ENCODE results near the gene SLC15A3. TPM values are rescaled to one million over a fixed set of nuclear protein-coding genes. Genes with fewer than 3 reads are reported as not detected.

The SLC15A3 gene
- total RNA-seq, 4 donors from 2014 or later: 5.9 to 44.5 (median 28.7) TPM

DNA sequence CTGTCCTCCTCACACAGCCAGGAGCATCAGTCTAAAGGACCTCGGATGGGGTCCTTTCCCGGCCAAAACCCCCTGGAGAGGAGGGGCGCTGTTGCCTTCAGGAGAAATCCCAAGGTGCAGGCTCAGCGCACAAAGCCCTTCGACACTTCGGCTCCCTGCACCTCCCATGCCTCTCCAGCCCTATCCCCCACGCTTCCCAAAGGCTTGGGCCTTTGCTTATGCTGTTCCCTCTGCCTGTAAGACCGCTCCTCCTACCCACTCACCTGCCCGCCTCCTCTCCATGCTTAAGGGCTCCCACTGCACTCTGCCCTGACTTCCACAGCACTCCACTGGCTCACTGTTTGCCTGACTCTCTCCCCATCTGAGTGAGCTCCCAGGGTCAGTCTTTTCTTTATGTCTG lies 13.5 kb downstream of the SLC15A3 start:
- DNase-seq: no peak
- intact Hi-C loops (cut with DNase I; ENCODE audit: low total_unique reads): no loop called here
- Histone ChIP-seq H3K27me3 (no peaks in the 10 kb centered on the region), H3K27ac (no peak overlapping the region), H3K36me3 (no peaks in the 10 kb centered on the region), H3K9me3 (no peaks in the 10 kb centered on the region), H3K4me3 (no peak overlapping the region), H3K4me1 (no peaks in the 10 kb centered on the region)
- TF ChIP-seq CTCF (IDR thresholded peaks at IDR 0.05): no peak
- no peak for TF ChIP-seq POLR2A (IDR thresholded peaks at IDR 0.05)

DNA sequence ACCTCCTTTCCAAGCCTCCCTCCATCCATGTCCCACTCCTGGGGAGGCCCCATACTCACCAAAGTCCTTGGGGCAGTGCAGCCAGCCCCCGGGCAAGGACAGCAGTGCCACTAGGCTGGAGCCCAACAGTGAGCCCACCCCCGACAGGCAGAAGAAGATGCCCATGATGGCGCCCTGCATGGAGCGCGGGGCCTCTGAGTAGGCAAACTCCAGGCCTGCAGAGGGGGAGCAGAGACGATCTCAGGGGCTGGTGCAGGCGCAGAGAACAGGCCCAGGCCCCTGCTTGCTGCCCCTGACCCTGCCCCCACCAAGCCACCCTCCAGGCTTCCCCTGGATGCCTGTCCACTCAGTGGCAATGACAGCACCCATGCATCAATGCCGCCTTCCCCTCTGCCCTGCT lies 14.2 kb downstream of the SLC15A3 start:
- DNase-seq: no peak
- Histone ChIP-seq H3K27me3 (no peaks in the 10 kb centered on the region), H3K4me1 (no peaks in the 10 kb centered on the region), H3K9me3 (no peaks in the 10 kb centered on the region), H3K36me3 (no peaks in the 10 kb centered on the region), H3K4me3 (no peak overlapping the region), H3K27ac (no peak overlapping the region)
- no peak for TF ChIP-seq POLR2A (IDR thresholded peaks at IDR 0.05)
- no peak for TF ChIP-seq CTCF (IDR thresholded peaks at IDR 0.05)
- intact Hi-C loops (cut with DNase I; ENCODE audit: low total_unique reads): no loop called here

DNA sequence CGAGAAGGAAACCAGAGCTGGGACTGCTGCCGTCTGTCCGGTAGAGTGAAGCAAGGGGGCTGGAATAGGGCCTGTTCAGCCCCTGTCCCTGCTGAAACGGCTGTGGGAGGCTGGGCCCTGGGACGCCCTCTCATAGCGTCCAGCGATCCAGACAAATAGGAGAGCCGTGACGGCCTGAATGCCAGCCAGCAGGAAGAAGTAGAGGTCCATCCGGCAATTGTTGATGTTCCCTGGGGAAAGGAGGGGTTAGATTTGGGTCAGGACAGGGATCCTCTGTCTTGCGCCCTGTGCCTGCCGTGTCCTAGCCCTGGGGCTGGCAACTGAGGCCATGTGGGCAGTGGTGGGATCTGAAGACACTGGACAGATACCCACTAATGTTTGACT lies 14.8 kb downstream of the SLC15A3 start:
- Histone ChIP-seq H3K27ac (peak overlapping the region; percentile 42 to 49), H3K4me1 (no peaks in the 10 kb centered on the region), H3K4me3 (no peak overlapping the region), H3K36me3 (no peaks in the 10 kb centered on the region), H3K27me3 (no peaks in the 10 kb centered on the region), H3K9me3 (no peaks in the 10 kb centered on the region)
- intact Hi-C loops (cut with DNase I; ENCODE audit: low total_unique reads): no loop called here
- no peak for DNase-seq
- TF ChIP-seq CTCF (IDR thresholded peaks at IDR 0.05): no peak
- TF ChIP-seq POLR2A (IDR thresholded peaks at IDR 0.05): no peak

GRCh38 chr11:60936467-60937143 lies 15.4 kb downstream of the SLC15A3 start:
- intact Hi-C loops (cut with DNase I; ENCODE audit: low total_unique reads): no loop called here
- no peak for DNase-seq
- Histone ChIP-seq H3K27me3 (no peaks in the 10 kb centered on the region), H3K27ac (peak overlapping the region; percentile 42 to 49), H3K4me3 (no peak overlapping the region), H3K9me3 (no peaks in the 10 kb centered on the region), H3K36me3 (no peaks in the 10 kb centered on the region), H3K4me1 (no peaks in the 10 kb centered on the region)
- TF ChIP-seq CTCF (IDR thresholded peaks at IDR 0.05) (no peak), POLR2A (IDR thresholded peaks at IDR 0.05) (no peak)

- no peaks in the 10 kb centered on the region for H3K9me3 ChIP-seq
- H3K36me3 ChIP-seq: no peaks in the 10 kb centered on the region
- no peak for DNase-seq
- H3K27ac ChIP-seq: no peak overlapping the region
- intact Hi-C loops (cut with DNase I; ENCODE audit: low total_unique reads): no loop called here
- H3K27me3 ChIP-seq: no peaks in the 10 kb centered on the region
- H3K4me3 ChIP-seq: no peak overlapping the region
- no peaks in the 10 kb centered on the region for H3K4me1 ChIP-seq
- TF ChIP-seq POLR2A (IDR thresholded peaks at IDR 0.05): no peak
- no peak for TF ChIP-seq CTCF (IDR thresholded peaks at IDR 0.05)
Observed at GRCh38 chr11:60935676-60936442, 16.1 kb downstream of the SLC15A3 start.
